GM19372 (cell line): Measurements from ENCODE around the gene TXNDC11.

ENCODE experiments used
- ATAC-seq: cut with Tn5 transposase; IDR thresholded peaks from one replicate; pipeline ENCODE4 v1.9.1; 2021; ENCODE audit warnings: mild to moderate bottlenecking, low read depth, moderate library complexity; ENCODE audit not compliant: unreplicated experiment

TXNDC11 gene

DNA sequence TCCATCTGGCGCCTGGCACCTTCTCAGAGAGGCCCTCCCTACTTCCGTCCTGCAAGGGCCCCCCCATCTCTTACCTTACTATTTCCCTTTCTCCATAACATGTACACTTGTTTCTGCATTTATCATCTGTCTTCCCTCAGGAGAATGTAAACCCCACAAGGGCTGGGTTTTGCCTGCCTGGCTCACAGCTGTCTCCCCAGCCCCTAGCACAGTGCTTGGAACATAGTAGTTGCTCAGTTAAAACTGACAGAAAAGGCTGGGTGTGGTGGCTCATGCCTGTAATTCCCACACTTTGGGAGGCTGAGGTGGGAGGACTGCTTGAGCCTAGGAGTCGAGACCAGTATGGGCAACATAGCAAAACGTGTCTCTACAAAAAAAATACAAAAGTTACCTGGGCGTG is 80.1 kb downstream of the TXNDC11 start:
- ATAC-seq, result no peak

DNA sequence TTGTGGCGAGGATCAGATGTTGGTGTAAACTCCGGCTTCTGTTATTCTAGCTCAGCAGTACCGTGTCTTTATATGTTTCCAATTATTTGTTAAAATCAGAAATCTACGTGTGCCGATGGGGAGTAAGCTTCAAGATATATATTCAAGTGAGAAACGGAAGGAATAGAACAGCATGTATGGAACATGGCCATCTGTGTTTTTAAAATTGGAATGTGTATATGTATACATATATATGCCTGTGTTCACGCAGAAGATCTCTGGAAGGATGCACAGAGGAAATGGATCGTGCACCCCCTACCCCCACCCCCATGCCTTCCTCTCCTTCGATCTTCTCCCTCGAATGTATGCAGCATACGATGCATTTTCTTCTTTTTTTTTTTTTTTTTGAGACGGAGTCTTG is 82.1 kb downstream of the TXNDC11 start:
- no peak for ATAC-seq

DNA sequence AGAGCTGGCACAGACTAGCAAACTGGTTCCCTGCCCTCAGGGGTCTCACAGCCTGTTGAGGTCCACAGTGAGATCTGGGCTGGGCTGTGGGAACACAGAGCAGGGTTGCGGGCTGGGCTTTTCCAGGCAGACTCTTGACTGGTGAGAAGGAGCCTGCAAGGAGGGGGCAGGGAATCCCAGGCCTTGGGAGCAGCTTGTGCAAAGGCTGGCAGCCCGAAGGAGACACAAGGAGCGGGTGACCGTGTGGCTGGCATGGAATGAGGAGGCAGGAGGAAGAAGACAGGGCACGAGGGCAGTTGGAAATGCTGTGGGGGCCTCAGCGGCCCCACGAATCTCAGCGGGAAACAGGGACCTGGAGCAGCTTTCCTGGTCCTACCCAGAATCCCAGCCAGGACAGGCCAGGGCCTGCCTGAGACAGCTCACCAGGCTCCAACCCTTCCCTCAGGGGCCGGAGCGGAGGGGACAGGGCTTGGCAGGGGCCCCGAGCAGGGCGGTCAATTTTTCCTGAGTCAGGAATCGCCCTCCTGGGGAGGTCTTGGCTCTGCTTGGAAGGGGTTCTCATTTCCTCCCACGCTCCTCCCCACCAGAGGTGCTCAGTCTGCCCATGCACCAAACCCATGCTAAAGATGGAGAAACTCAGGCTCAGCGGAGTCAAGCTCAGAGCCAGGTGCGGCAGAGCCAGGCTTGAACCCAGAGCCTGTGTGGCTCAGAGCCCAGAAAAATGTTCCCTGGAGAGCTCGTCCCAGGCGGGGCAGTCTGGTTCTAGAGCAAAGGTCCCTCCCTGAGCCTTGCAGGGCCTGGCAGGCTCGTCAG is 83.6 kb downstream of the TXNDC11 start:
- no peak for ATAC-seq

DNA sequence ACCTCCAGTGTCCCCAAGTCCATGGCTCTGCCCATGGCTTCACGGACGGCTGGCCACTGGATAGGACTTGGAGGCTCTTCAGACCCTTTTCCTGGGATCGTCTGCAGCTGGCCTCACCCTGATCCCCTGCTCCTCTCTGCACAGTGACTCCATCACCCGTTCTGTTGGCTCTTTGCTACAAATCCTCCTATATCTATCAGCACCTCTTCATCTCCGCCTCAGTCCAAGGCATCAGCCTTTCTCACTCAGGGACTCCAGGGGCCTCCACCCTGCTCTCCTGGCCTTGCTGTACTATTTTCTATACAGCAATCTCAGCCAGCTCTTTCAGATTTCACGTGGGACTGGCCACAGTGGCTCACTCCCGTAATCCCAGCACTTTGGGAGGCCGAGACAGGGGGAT is 85.1 kb downstream of the TXNDC11 start:
- ATAC-seq, result no peak

DNA sequence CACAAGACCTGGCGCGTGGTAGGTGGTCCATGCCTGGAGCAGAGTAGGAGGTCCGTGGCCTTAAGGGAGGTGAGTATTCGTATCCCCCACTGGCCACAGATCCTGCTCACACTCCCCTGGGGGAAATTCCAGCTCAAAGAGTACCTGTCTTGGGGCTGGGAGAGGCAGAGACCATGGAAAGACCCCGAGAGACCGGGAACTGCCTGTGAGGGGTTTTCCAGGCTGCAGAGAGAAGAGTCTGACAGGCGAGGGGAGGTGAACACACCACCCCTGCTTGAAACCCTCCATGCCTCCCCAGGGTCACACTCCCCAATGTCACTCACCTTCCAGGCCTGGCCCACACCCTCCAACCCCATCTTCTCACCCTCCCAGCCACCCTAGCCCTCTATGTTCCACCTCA is 87.0 kb downstream of the TXNDC11 start:
- ATAC-seq, result no peak

DNA sequence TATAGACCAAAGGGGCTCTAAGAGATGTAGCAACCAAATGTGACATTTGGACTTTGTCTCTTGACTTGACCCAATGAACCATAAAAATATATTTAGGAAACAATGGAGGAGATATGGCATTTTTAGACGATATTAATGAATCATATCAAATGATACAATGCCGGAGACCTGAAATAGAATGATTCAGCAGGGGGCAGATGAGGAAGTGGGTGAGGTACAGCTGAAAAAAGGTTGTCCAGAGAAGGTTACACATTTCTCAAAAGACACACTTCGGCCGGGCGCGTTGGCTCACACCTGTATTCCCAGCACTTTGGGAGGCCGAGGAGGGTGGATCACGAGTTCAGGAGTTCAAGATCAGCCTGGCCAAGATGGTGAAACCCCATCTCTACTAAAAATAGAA is 90.9 kb downstream of the TXNDC11 start:
- ATAC-seq, result no peak

DNA sequence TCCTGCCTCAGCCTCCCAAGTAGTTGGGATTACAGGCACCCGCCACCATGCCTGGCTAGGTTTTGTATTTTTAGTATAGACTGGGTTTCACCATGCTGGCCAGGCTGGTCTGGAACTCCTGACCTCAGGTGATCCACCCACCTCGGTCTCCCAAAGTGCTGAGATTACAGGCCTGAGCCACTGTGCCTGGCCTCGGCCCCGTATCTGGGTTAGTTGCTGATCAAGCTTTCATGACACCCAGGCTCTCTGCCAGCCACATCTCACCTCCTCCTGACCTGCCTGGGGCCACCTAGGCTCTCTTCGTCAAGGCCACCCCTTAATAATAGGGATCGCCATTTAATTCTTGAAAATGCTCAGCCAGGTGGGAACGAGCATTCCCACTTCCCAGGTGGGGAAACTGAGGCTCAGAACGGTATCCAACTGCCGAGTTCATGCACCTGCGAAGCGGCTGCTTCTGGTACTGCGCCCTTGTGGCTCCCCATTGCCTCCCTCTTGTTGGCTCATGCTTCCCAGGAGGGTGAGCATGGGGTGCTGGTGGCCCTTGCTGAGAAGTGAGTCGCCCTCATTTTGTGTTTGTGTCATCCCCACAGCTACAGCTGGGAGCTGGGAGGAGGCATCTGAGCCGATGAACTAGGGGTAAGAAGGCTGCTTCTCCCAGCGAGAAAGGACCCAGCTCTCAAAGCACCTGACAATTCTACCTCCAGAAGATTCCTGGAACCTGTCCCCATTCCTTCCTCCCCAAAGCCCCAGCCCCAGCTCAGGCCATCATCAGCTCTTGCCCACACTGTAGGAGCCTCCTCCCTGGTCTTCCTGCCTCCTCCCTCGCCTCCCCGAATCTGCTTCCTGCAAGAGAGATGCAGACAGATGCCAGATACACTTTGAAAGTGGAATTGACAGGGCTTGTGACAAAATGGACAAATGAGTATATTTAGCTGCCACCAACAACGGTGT is 91.7 kb downstream of the TXNDC11 start:
- no peak for ATAC-seq

DNA sequence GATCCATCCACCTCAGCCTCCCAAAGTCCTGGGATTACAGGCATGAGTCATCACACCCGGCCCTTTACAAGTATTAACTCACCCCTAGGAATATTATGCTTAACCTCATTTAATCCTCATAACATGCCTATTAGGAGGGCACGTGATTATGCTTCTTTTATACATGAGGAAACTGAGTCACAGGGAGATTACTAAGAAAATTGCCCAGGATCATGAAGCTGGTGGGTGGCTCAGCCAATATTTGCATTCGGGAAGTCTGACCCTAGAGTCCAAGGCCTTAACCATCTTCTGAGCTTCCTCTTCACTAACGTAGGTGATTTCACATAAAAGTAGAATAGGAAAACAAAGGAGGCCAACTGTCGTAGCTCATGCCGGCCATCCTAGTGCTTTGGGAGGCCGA is 93.4 kb downstream of the TXNDC11 start:
- no peak for ATAC-seq

DNA sequence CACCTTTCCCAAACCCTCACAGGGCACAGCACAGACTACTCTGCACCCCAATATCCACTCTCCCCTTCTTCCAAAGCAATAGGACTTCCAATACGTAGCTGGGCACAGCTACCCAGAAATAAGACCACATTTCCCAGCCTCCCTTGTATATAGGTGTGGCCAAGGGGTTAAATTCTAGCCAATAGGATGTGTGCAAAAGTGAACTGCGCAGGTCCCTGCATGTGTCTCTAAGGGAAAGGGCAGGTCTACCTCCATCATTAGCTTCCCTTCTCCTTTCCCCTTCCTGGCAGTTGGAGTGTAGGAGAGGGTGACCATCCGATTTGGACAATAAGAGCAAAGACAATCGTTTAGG is 99.9 kb downstream of the TXNDC11 start:
- no peak for ATAC-seq

DNA sequence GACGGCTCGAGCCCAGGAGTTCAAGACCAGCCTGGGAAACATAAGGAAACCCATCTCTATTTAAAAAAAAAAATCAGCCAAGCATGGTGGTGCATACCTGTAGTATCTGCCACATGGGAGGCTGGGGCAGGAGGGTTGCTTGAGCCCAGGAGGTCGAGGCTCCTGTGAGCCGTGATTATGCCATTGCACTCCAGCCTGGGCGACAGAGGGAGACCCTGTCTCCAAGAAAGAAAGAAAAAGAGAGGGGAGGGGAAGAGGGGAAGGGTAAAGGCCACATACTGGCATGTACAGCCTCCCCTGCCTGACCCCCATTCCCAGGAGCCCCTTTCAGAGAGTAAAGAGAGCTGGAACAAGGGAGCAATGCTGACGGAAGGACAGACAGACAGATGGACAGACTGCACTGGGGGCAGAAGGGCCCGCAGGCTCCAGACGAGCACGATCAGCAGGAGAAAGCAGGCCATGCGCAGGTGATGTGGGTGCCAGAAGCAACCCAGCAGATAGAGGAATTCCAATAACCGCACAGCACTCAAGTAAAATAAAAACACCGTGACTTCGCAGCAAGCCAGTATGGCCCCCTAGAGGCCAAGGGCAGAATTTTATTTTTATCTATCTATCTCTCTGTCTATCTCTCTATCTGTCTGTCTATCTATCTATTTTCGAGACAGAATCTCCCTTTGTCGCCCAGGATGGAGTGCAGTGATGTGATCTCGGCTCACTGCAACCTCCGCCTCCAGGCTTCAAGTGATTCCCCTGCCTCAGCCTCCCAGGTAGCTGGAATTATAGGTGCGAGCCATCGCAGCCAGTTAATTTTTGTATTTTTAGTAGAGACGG is 101.5 kb downstream of the TXNDC11 start:
- no peak for ATAC-seq

DNA sequence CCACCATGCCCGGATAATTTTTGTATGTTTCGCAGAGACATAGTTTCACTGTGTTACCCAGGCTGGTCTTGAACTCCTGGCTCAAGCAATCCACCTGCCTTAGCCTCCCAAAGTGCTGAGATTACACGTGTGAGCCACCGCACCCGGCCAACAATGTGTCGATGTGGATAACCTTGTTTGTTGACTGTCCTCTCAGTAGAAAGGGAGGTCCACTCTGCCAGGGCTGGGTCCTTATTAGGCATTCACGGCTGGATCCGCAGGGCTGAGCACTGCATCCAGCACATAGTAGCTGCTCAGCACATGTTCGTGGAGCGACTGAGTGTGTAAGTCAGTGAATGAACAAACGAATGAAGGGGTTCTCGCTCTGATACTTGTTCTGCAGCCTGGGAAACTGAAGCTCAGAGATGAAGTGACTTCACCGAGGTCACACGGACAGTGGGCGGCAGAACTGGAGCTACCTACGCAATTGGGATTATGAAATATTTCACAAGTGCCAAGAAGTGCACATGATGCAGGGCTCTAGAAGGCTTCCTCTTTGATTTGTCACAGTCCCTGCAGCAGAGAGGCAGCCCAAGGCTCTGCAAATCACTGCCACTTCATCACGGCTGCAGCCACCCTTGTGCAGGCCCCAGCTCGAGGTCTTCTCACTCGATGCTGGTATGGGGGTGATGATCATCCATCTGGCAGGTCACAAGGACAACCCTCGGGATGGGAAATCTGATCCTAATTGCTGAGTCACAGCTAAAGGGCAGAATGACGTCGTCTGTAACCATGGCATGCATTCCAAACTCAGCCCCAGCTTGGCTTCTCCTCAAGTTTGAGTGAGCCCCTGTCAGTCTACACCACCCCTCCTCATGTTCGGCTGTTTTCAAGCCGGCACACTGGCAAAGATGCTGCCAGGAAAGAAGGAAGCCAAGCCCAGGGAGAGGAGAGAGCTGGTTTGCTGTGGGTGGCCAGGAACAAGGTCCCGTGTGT is 102.4 kb downstream of the TXNDC11 start:
- ATAC-seq, result no peak

DNA sequence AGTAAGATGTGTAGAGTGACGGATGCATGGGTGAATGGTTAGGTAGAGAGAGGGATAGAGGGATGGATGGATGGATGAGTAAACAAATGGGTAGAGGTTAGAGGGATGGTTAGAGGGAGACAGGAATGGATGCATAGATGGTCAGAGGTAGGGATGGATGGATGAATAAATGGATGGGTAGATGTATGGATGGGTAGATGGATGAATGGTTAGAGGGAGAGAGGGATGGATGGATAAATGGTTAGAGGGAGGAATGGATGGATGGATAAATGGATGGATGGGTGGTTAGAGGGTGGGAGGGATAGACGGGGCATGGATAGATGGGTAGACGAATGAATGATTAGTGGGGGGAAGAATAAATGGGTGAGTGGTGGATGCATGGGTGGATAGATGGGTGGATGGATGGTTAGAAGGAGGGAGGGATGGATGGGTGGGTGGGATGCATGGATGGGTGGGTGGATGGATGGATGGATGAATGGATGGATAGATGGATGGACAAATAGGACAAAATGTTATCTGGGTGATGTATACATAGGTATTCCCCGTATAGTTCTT is 103.6 kb downstream of the TXNDC11 start:
- ATAC-seq, result no peak

DNA sequence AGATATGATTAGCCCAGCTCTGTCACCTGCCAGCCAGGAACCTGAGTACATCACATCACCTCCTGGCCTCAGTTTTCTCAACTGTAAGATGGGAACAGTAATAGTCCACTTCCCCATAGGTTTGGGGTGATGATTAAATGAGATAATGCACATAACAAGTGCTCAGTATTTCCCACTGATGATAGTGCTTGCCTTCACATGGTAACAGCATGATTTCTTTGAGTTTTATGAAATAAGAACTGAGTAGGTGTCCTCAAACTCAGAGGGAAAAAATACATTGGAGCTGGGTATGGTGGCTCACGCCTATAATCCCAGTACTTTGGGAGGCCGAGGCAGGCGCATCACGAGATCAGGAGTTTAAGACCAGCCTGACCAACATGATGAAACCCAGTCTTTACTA is 104.5 kb downstream of the TXNDC11 start:
- ATAC-seq, result no peak

DNA sequence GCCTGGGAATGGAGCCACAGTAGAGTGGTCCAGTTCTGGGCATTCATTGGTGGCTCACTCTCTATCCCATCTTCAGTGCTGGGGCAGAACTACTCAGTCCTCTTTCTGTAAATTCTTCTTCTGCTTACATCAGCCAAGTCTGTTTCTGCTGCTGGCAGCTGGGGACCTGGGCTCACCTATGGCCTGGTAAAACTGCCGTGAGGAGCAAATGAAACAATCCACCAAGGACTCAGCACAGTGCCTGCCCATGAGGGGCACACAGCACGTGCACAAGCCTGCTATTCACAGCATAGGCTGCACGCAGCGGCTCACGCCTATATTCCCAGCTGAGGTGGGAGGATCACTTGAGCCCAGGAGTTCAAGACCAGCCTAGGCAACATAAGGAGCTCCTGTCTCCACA is 105.3 kb downstream of the TXNDC11 start:
- ATAC-seq, result no peak

DNA sequence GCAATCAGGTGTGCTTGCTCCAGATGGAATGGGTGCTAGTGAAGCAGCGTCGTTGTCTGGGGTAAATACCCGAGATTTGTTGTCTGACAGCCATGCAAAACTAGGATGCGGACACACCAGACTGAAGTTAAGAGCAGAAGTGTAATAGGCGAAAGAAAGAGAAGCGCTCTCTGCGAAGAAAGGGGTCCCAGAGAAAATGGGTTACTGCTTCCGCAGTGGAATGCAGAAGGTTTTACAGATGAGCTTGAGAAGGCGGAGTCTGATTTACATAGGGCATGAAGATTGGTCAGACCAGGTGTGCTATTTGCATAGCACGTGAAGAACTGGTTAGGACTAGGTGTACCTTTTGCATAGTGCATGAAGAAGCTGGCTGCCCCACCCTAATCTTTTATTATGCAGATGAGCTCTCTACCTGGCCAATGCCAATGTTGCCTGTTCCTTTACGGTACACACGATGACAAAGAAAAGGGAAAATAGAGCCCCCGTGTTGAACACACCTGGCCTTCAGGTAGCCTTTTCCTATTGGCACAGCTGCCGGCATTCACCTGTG is 106.4 kb downstream of the TXNDC11 start:
- ATAC-seq, result no peak

DNA sequence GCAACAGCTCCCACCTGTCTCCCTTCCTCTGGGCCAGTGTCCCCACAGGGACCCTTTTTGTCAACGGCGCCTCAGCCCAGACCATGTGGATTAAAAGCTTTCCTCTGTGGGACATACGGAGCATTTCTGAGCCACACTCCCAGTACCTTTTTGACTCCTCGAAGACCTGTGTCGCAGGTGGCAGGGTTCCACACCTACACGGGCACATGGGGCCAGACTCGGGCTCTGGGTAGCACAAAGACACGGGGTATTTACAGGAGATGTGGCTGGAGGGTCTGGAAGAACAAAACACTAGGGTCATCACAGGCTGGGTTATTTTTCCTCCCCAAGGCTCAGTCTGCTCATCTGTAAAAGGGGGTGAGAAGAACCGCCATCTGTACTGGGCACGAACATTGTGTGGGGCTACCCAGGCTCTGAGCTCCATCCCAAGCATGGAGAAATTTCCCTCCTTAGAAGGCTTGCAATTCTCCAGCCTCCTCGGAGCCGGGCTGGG is 106.9 kb downstream of the TXNDC11 start:
- ATAC-seq, result no peak

DNA sequence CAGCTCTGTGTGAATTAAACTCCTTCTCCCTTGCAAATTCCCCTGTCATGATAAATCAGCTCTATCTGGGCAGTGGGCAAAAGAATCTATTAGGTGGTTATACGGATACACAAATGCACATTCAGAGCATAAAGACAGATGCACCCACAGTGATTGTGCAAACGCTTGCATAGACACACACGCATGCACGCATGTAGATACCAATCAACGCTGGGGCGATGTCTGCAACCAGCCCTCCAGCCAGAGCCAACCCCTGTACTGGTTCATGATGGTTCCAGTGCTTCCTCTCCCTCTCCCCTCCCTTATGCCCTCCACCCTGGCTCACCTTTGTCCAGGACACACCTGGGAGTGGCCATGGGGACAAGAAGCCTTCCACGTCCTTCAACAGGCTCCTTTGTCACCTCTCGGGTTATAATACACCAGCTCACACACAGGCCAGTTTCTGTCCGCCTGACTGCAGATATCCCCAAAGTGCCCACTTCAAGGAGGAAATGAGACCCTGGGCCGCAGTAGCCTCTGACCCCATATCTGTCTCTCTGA is 107.5 kb downstream of the TXNDC11 start:
- ATAC-seq, result no peak

DNA sequence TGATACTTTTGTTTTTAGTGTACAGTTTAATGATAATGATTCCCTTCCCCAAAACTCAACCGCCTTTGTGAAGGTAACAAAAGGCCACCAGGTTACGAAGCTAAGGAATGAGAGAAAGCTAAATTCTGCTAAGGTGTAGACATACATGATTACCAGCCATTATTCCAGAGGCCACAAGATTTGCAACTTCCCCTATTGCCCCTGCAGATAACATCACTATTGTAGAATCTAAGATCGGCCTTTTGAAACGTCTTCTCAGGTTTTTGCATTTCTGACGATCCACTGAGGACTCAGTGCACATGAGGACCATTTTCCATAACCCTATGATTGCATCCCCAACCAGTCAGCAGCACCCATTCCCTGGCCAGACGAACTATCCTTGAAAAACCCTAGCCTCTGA is 108.3 kb downstream of the TXNDC11 start:
- no peak for ATAC-seq

DNA sequence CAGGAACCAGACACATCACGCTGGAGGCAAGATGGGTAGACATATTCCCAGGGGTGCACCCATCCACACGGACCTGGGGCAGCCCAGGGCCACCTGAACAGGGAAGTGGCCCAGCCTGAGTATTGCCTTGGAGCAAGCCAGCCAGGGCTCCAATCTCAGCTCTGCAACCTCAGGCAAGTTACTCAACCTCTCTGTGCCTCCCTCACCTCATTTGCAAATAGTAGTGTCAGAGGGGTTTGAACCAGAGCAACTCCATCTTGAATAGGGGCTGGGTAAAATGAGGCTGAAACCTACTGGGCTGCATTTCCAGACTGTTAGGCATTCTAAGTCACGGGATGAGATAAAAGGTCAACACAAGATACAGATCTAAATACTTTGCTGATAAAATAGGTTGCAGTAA is 109.5 kb downstream of the TXNDC11 start:
- ATAC-seq, result no peak
